Suprapubic skin (tissue), 4 donors: ENCODE results near the gene BOD1L2. TPM values are rescaled to one million over a fixed set of nuclear protein-coding genes. Genes with fewer than 3 reads are reported as not detected.

Experiments used
- DNase-seq, 2 donors: peaks; one replicate each; pipeline ENCODE4 v3.0.0-alpha.2; 2019; ENCODE audit warnings: low spot score in 2 of 2
- H3K27ac ChIP-seq: fragments of 200-600 bp; sonication (generic); one replicate; pipeline ENCODE4 v1.5.1; 2019
- H3K27me3 ChIP-seq: fragments of 200-600 bp; sonication (generic); one replicate; pipeline ENCODE4 v1.5.1; 2019
- H3K36me3 ChIP-seq: fragments of 200-600 bp; sonication (generic); one replicate; pipeline ENCODE4 v1.5.1; 2019
- H3K4me1 ChIP-seq: fragments of 200-600 bp; sonication (generic); one replicate; pipeline ENCODE4 v1.5.1; 2019
- H3K4me3 ChIP-seq: fragments of 200-600 bp; sonication (generic); one replicate; pipeline ENCODE4 v1.5.1; 2019; ENCODE audit warnings: mild to moderate bottlenecking
- H3K9me3 ChIP-seq: fragments of 200-600 bp; sonication (generic); one replicate; pipeline ENCODE4 v1.5.1; 2019
- EP300 ChIP-seq: sonication (generic); formaldehyde crosslinking; IDR thresholded peaks from one replicate; pipeline ENCODE4 v1.6.1; 2017; ENCODE audit warnings: antibody characterized with exemption
- POLR2A ChIP-seq, 2 donors: fragments of 450-650 bp; IDR thresholded peaks; one replicate each; pipeline ENCODE4 v1.6.1; 2017; ENCODE audit warnings: antibody characterized with exemption in 2 of 2, mild to moderate bottlenecking in 2 of 2, moderate library complexity in 2 of 2
- POLR2AphosphoS5 ChIP-seq, 3 donors: sonication (generic); formaldehyde crosslinking; IDR thresholded peaks; one replicate each; pipeline ENCODE4 v1.6.1; 2017; ENCODE audit warnings: antibody characterized with exemption in 3 of 3
- WGBS: methylation state at CpG from one replicate; pipeline ENCODE4 v1.1.5; 2018; 5-methylcytosine and 5-hydroxymethylcytosine counted together
- total RNA-seq, 4 donors: library from RNA; depleted of rRNA; stranded (reverse); fragments of >200 nt; gene quantifications; one replicate each; pipeline ENCODE4 v1.1.0, GENCODE V29; 2016
- TF ChIP-seq, protein P1 (sequence below), 2 donors: fragments of 200-600 bp in 1 of 2; fragments of 450-650 bp in 1 of 2; sonication (generic) in 1 of 2; IDR thresholded peaks; one replicate each; pipeline ENCODE4 v1.5.1; 2016 to 2019; ENCODE audit warnings: antibody characterized with exemption in 2 of 2, mild to moderate bottlenecking in 1 of 2, moderate library complexity in 1 of 2

Gene BOD1L2
- total RNA-seq, 4 donors from 2014 or later: not detected

DNA sequence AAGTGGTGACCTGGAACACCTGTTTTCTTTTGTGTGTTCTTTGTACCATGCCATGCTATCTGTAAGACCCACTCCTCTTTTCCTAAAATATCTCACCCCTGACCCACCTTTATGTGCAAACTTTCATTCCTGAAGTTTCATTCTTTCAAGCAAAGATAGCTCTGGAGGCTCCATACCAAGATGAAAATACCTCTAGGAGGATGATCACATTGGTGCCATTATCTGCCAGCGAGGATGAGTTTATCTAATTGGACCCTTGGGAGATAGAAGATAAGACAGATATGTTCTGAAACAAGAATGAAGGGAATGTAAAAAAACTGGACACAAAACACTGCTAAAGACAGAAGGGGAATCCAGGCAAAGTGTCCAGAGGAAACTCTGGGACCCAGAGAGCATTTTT lies 24.1 kb downstream of the BOD1L2 start:
- H3K4me1 ChIP-seq: no peaks in the 10 kb centered on the region
- no peak overlapping the region for H3K27ac ChIP-seq
- 79% methylated on average over 1 of the region's 1 CpG for WGBS
- no peak overlapping the region for H3K4me3 ChIP-seq
- TF ChIP-seq POLR2AphosphoS5 (IDR thresholded peaks at IDR 0.05): no peak
- no peak for TF ChIP-seq POLR2A (IDR thresholded peaks at IDR 0.05)
- TF ChIP-seq, protein P1, sequence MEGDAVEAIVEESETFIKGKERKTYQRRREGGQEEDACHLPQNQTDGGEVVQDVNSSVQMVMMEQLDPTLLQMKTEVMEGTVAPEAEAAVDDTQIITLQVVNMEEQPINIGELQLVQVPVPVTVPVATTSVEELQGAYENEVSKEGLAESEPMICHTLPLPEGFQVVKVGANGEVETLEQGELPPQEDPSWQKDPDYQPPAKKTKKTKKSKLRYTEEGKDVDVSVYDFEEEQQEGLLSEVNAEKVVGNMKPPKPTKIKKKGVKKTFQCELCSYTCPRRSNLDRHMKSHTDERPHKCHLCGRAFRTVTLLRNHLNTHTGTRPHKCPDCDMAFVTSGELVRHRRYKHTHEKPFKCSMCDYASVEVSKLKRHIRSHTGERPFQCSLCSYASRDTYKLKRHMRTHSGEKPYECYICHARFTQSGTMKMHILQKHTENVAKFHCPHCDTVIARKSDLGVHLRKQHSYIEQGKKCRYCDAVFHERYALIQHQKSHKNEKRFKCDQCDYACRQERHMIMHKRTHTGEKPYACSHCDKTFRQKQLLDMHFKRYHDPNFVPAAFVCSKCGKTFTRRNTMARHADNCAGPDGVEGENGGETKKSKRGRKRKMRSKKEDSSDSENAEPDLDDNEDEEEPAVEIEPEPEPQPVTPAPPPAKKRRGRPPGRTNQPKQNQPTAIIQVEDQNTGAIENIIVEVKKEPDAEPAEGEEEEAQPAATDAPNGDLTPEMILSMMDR (IDR thresholded peaks at IDR 0.05): no peak
- TF ChIP-seq EP300: no peak
- no peaks in the 10 kb centered on the region for H3K36me3 ChIP-seq
- no peak for DNase-seq
- no peaks in the 10 kb centered on the region for H3K27me3 ChIP-seq
- H3K9me3 ChIP-seq: no peaks in the 10 kb centered on the region

DNA sequence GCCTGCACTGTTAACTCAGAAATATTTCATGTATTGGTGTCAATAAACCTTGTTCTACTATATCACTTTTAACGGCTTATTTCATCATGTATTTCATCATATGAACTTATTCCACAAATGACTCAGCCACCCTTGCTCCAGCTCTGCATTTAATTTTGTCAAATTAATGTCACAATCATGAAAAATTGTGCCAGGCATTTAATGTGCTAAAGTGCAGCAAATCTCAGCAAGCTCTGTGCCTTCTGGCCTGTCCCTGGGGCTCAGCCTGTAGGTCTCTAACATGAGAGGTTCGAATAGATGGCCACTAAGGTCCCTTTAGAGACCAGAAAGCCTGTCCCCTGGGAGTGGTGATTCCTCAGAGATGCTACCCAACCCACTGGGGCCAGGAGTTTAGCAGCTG lies 28.6 kb downstream of the BOD1L2 start:
- no peaks in the 10 kb centered on the region for H3K9me3 ChIP-seq
- TF ChIP-seq POLR2AphosphoS5 (IDR thresholded peaks at IDR 0.05) (no peak), POLR2A (IDR thresholded peaks at IDR 0.05) (no peak), EP300 (no peak)
- TF ChIP-seq, protein P1 (IDR thresholded peaks at IDR 0.05): no peak
- no peaks in the 10 kb centered on the region for H3K4me1 ChIP-seq
- H3K36me3 ChIP-seq: no peaks in the 10 kb centered on the region
- H3K27me3 ChIP-seq: no peaks in the 10 kb centered on the region
- H3K27ac ChIP-seq: no peak overlapping the region
- 39% methylated on average over 2 of the region's 2 CpGs for WGBS
- H3K4me3 ChIP-seq: no peak overlapping the region
- DNase-seq: no peak

DNA sequence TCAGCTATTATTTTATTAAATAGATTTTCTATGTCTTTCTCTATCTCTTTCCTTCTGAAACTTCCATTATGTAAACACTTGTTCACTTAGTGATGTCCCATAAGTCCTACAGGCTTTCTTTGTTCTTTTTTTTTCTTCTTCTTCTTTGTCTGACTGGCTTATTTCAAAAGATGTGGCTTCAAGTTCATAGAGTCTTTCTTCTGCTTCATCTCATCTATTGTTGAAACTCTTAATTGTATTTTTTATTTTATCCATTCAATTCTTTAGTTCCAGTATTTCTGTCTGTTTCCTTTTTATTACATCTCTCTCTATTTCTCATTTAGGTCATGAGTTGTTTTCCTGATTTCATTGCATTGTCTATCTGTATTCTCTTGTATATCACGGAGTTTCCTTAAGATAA lies 38.5 kb downstream of the BOD1L2 start:
- 94% methylated on average over 1 of the region's 1 CpG for WGBS
- peaks cover 6% of the 10 kb centered on the region for H3K9me3 ChIP-seq

DNA sequence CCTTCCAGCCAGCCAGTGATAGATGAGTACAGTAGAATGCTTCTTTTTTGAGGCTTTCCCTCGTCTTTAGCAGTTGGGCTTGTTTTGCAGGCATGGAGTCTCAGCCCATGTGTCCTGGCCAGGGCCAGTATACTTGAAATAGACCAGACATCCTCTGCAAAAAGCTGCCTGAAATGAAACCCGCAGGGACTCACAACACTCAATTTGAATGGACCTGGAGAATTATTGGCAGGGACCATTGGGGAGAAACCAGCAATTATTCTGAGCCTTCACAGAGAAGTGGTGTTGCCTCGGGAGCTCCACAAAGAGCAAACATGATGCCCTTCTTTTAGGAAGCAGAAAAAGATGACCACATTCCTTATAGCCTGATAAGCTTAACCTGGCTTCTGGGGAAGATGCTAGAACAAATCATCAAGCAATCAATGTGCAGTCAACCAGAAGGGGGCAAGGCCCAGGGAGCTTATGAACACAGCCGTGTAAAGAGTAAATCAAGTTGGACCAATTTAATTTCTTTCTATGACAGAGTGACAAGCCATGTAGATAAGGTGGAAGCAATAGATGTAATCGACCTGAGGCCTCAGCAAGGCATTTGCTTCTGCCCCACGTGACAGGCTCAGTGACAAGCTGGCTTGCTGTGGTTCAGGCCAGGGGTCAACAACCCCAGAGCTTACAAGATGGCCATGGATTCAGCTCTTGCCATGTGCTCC lies 42.1 kb downstream of the BOD1L2 start:
- H3K27ac ChIP-seq: no peak overlapping the region
- WGBS: 59% methylated on average over 6 of the region's 6 CpGs

More for the DNA sequence above, 38.5 kb downstream of the BOD1L2 start:
- no peaks in the 10 kb centered on the region for H3K27me3 ChIP-seq
- no peak overlapping the region for H3K4me3 ChIP-seq
- no peak overlapping the region for H3K27ac ChIP-seq
- no peaks in the 10 kb centered on the region for H3K4me1 ChIP-seq
- TF ChIP-seq EP300: no peak
- TF ChIP-seq, protein P1 (IDR thresholded peaks at IDR 0.05): no peak
- DNase-seq: no peak
- H3K36me3 ChIP-seq: no peaks in the 10 kb centered on the region

DNA sequence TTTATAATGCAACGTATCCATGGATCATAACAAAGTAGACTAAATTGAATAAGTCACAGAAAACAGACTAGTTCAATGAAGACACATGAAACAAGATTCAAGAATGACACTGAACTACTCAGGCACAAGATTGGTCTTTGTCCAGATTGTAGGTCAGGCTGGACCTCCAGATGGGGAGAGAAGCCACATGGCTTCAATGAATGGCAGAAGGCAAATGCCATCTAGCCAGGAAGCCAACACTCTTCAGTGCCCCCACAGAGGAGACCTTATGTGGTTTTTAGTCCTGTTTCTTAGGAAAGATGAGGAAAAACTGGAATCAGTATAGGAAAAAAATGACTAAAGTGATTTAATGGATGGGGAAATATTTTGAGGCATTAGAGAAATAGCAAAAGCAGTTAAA lies 43.1 kb downstream of the BOD1L2 start:
- H3K27ac ChIP-seq: no peak overlapping the region
- TF ChIP-seq EP300 (no peak), POLR2A (IDR thresholded peaks at IDR 0.05) (no peak), POLR2AphosphoS5 (IDR thresholded peaks at IDR 0.05) (no peak)
- TF ChIP-seq, protein P1 (IDR thresholded peaks at IDR 0.05): no peak
- no peaks in the 10 kb centered on the region for H3K4me1 ChIP-seq
- H3K9me3 ChIP-seq: peaks cover 2% of the 10 kb centered on the region
- H3K4me3 ChIP-seq: no peak overlapping the region
- peaks cover 4% of the 10 kb centered on the region for H3K27me3 ChIP-seq
- WGBS: 79% methylated on average over 1 of the region's 1 CpG
- no peak for DNase-seq
- H3K36me3 ChIP-seq: no peaks in the 10 kb centered on the region

More for the DNA sequence above, 42.1 kb downstream of the BOD1L2 start:
- peaks cover 6% of the 10 kb centered on the region for H3K9me3 ChIP-seq
- no peaks in the 10 kb centered on the region for H3K4me1 ChIP-seq
- H3K36me3 ChIP-seq: no peaks in the 10 kb centered on the region
- TF ChIP-seq EP300 (no peak), POLR2A (IDR thresholded peaks at IDR 0.05) (no peak), POLR2AphosphoS5 (IDR thresholded peaks at IDR 0.05) (no peak)
- TF ChIP-seq, protein P1 (IDR thresholded peaks at IDR 0.05): no peak
- no peak overlapping the region for H3K4me3 ChIP-seq
- no peaks in the 10 kb centered on the region for H3K27me3 ChIP-seq
- no peak for DNase-seq
